Natural killer cell (primary cell): ENCODE results near the gene GPR137B. TPM values are rescaled to one million over a fixed set of nuclear protein-coding genes. Genes with fewer than 3 reads are reported as not detected.

Source experiments
- ATAC-seq, 3 donors: fragments of 150-1000 bp in 2 of 3; fragments of 200-7000 bp in 1 of 3; cut with Tn5 transposase; 1 replicate in 1 of 3; 2 replicates in 2 of 3; pipeline ENCODE4 v1.10.0; 2021; ENCODE audit warnings: mild to moderate bottlenecking in 2 of 3, moderate library complexity in 2 of 3
- DNase-seq, 2 donors: peaks; one replicate each; pipeline versions ENCODE4 v3.0.0 to v3.0.0-alpha.2; 2013 to 2021; ENCODE audit warnings: mixed read lengths in 1 of 2
- H3K27ac ChIP-seq: one replicate; pipeline ENCODE4 v1.5.1; 2013; ENCODE audit warnings: mild to moderate bottlenecking, low read length
- H3K27me3 ChIP-seq: one replicate; pipeline ENCODE4 v1.6.1; 2013; ENCODE audit warnings: low read length; ENCODE audit not compliant: control insufficient read depth, insufficient read depth
- H3K36me3 ChIP-seq: one replicate; pipeline ENCODE4 v1.6.1; 2013; ENCODE audit warnings: low read length; ENCODE audit not compliant: control insufficient read depth, insufficient read depth
- H3K4me1 ChIP-seq: one replicate; pipeline ENCODE4 v1.6.1; 2013; ENCODE audit warnings: low read length; ENCODE audit not compliant: control insufficient read depth, insufficient read depth
- H3K4me3 ChIP-seq: one replicate; pipeline ENCODE4 v1.5.1; 2013; ENCODE audit warnings: low read length
- H3K9me3 ChIP-seq: one replicate; pipeline ENCODE4 v1.6.1; 2013; ENCODE audit warnings: low read length; ENCODE audit not compliant: control insufficient read depth, insufficient read depth
- H3K27ac Mint-ChIP-seq, 2 donors: one replicate each; pipeline ENCODE4 v1.8.0; 2022; ENCODE audit warnings: mild to moderate bottlenecking in 2 of 2, mixed read lengths in 2 of 2, moderate library complexity in 1 of 2
- H3K27me3 Mint-ChIP-seq, 2 donors: one replicate each; pipeline ENCODE4 v1.8.0; 2022; ENCODE audit warnings: low read depth in 2 of 2, mixed read lengths in 2 of 2
- H3K36me3 Mint-ChIP-seq: one replicate; pipeline ENCODE4 v1.8.0; 2022; ENCODE audit warnings: mixed read lengths
- H3K4me1 Mint-ChIP-seq, 2 donors: one replicate each; pipeline ENCODE4 v1.8.0; 2022; ENCODE audit warnings: mixed read lengths in 2 of 2
- H3K4me3 Mint-ChIP-seq: one replicate; pipeline ENCODE4 v1.8.0; 2022; ENCODE audit warnings: mild to moderate bottlenecking, moderate library complexity, mixed read lengths
- H3K9me3 Mint-ChIP-seq, 2 donors: one replicate each; pipeline ENCODE4 v1.8.0; 2022; ENCODE audit warnings: mixed read lengths in 2 of 2
- WGBS: methylation state at CpG from one replicate; pipeline ENCODE4 v1.1.7; 2013; ENCODE audit warnings: missing lambda C conversion rate; ENCODE audit not compliant: insufficient coverage; 5-methylcytosine and 5-hydroxymethylcytosine counted together
- intact Hi-C: fragments of 100-400 bp; cut with micrococcal nuclease; formaldehyde crosslinking; loops from one replicate; pipeline ENCODE4 v1.14.2; 2022
- total RNA-seq, 4 donors: library from RNA; stranded (reverse); fragments of 120-200 nt in 1 of 4; gene quantifications; one replicate each; pipeline versions ENCODE4 v1.2.3 to v1.2.4, GENCODE V29; 2013 to 2022
- TF ChIP-seq, protein P1 (sequence below): fragments of 200-600 bp; IDR thresholded peaks from one replicate; pipeline ENCODE4 v1.8.0; 2022; ENCODE audit warnings: antibody characterized with exemption

GPR137B gene
- total RNA-seq, 3 donors from 2014 or later (not counting 1 experiment from before 2014, with no cell fraction given), result 13.3 to 13.8 (median 13.5) TPM

DNA sequence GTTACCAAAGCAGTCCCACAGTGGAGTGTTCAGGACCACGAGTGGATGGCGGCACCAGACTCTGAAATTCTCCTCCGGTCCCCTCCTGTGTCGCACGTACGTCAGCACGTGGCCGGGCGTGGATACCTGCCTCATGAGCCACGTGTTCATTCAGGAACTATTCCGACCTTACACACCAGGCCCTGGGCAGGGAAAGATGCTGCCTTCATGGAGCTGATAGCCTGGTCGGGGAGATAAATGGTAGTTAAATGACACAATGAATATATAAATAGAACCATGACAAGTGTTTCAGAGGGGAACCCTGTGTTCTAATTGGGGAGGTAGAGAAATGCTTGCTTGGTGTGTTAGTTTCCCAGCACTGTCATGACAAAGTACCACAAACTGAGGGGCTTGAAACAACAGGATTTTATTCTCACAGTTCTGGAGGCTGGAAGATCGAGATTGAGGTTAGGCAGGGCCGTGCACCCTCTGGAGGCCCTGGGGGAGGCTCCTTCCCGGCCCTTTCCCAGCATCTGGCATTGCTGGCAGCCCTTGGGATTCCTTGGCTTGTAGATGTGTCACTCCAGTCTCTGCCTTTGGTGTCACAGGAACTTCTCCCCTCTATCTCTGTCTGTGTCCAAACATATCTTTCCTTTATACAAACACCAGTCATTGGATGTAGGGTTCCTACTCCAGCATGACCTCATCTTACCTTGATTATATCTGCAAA is 28.9 kb upstream of the GPR137B start:
- H3K9me3 ChIP-seq, result no peaks in the 10 kb centered on the region
- TF ChIP-seq, protein P1, sequence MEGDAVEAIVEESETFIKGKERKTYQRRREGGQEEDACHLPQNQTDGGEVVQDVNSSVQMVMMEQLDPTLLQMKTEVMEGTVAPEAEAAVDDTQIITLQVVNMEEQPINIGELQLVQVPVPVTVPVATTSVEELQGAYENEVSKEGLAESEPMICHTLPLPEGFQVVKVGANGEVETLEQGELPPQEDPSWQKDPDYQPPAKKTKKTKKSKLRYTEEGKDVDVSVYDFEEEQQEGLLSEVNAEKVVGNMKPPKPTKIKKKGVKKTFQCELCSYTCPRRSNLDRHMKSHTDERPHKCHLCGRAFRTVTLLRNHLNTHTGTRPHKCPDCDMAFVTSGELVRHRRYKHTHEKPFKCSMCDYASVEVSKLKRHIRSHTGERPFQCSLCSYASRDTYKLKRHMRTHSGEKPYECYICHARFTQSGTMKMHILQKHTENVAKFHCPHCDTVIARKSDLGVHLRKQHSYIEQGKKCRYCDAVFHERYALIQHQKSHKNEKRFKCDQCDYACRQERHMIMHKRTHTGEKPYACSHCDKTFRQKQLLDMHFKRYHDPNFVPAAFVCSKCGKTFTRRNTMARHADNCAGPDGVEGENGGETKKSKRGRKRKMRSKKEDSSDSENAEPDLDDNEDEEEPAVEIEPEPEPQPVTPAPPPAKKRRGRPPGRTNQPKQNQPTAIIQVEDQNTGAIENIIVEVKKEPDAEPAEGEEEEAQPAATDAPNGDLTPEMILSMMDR, result no peak
- 88% methylated on average over 15 of the region's 15 CpGs for WGBS

DNA sequence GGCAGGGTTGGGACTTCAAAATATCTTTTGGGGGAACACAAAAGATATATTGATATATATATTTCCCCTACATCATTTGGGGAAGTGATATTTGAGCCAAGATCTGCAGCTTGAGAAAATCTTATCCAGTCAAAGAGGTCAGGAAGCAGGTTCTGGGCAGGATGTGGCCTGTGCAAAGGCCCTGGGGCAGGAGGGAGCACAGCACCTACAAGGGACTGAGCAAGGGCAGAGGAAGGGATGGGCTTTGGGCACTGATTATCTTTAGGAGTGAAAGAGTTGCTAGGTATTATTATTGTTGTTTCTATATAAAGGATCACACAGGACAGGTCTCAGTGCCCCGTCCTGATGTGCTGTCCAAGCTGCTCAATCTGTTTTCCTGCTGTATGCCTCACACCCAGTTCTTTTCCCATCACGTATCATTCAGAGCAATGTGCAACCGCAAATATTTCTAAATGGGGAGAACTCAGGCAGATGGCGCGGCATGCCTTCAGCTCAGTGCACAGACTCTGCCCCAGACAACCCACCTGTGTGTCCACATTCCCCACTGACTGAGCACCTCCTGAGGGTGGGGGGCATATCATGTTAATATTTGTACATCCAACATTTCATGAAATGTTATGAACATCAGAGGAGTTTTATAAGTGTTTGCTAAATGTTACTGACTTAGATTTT is 28.1 kb upstream of the GPR137B start:
- H3K27me3 Mint-ChIP-seq, result peaks cover 0 to 15% of the 10 kb centered on the region in 2 donors
- H3K27ac Mint-ChIP-seq, result no peak overlapping the region
- no peaks in the 10 kb centered on the region for H3K36me3 Mint-ChIP-seq
- no peaks in the 10 kb centered on the region for H3K4me1 ChIP-seq
- H3K4me3 ChIP-seq, result no peak overlapping the region
- H3K36me3 ChIP-seq, result no peaks in the 10 kb centered on the region
- WGBS, result 97% methylated on average over 5 of the region's 5 CpGs
- DNase-seq (no peak), ATAC-seq (no peak)
- no peaks in the 10 kb centered on the region for H3K9me3 ChIP-seq
- intact Hi-C loops, result no loop called here
- no peaks in the 10 kb centered on the region for H3K4me1 Mint-ChIP-seq
- TF ChIP-seq, protein P1, result no peak
- H3K27me3 ChIP-seq, result no peaks in the 10 kb centered on the region
- no peak overlapping the region for H3K27ac ChIP-seq
- H3K4me3 Mint-ChIP-seq, result no peak overlapping the region
- no peaks in the 10 kb centered on the region for H3K9me3 Mint-ChIP-seq

More for the DNA sequence above, 28.9 kb upstream of the GPR137B start:
- Histone ChIP-seq H3K36me3 (no peaks in the 10 kb centered on the region), H3K4me1 (no peaks in the 10 kb centered on the region), H3K27ac (no peak overlapping the region), H3K27me3 (no peaks in the 10 kb centered on the region), H3K4me3 (no peak overlapping the region)
- H3K4me1 Mint-ChIP-seq, result no peaks in the 10 kb centered on the region
- ATAC-seq (no peak), DNase-seq (no peak)
- intact Hi-C loops, result no loop called here
- H3K9me3 Mint-ChIP-seq, result no peaks in the 10 kb centered on the region
- H3K27ac Mint-ChIP-seq, result no peak overlapping the region
- H3K36me3 Mint-ChIP-seq, result no peaks in the 10 kb centered on the region
- H3K4me3 Mint-ChIP-seq, result no peak overlapping the region
- peaks cover 0 to 10% of the 10 kb centered on the region in 2 donors for H3K27me3 Mint-ChIP-seq

DNA sequence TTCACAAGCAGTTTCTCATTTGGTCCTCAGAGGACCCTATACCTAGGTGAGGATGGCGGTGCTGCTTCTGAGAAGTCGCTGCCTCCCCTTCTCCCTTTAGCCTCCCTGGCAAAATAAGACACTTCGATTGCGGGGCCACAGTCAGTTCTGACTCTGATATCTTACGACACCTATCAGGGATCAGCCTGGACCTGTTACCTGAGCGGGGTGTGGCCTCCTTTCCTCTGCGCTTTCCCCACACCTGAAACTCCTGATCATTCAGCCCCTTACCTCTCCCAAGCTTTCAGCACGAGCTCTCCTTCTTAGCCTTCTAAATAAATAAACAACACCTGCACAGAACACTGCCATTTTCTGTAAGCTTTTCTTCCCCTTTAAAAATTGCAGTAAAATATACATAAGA is 24.6 kb upstream of the GPR137B start:
- intact Hi-C loops, result no loop called here
- H3K4me3 Mint-ChIP-seq, result no peak overlapping the region
- no peak overlapping the region for H3K4me3 ChIP-seq
- WGBS, result 91% methylated on average over 8 of the region's 8 CpGs
- H3K27ac ChIP-seq, result no peak overlapping the region
- no peaks in the 10 kb centered on the region for H3K9me3 Mint-ChIP-seq
- H3K36me3 ChIP-seq, result no peaks in the 10 kb centered on the region
- H3K36me3 Mint-ChIP-seq, result no peaks in the 10 kb centered on the region
- DNase-seq, result no peak
- peaks cover 21% of the 10 kb centered on the region for H3K4me1 ChIP-seq
- TF ChIP-seq, protein P1, result no peak
- H3K27ac Mint-ChIP-seq, result no peak overlapping the region
- no peaks in the 10 kb centered on the region for H3K9me3 ChIP-seq
- peaks cover 10% of the 10 kb centered on the region for H3K27me3 ChIP-seq
- no peak for ATAC-seq
- H3K4me1 Mint-ChIP-seq, result peaks cover 20 to 28% of the 10 kb centered on the region in 2 donors
- peaks cover 4 to 38% of the 10 kb centered on the region in 2 donors for H3K27me3 Mint-ChIP-seq
